IPS-18c (cell line): Measurements from ENCODE around the gene REC8.
"Not testable (repeated sequence)": the region's sequence is repeated elsewhere in the genome, so short reads cannot be mapped to it uniquely, and the experiment has no call there.

Experiments used
- H3K4me3 ChIP-seq: 2 replicates; pipeline ENCODE4 v1.7.0; 2013; ENCODE audit warnings: low read depth, mild to moderate bottlenecking, low read length, moderate library complexity; ENCODE audit not compliant: insufficient read depth
- H3K9me3 ChIP-seq: one replicate; pipeline ENCODE4 v1.6.1; 2013; ENCODE audit warnings: mild to moderate bottlenecking, low read length, moderate library complexity; ENCODE audit not compliant: control insufficient read depth, insufficient read depth

REC8 gene

GRCh38 chr14:24188251-24189058 lies 16.6 kb downstream of the REC8 start, which contains the start of gene IPO4:
Gene IPO4, minus strand, starts transcription at chr14:24188816. Its CDS starts 29 bp downstream, at chr14:24188787.
- Histone ChIP-seq H3K9me3 (no peaks in the 10 kb centered on the region), H3K4me3 (peak within 1 kb of the TSS; percentile 92)

- no peak overlapping the region for H3K4me3 ChIP-seq
- H3K9me3 ChIP-seq = no peaks in the 10 kb centered on the region
These were observed 17.1 kb downstream of the REC8 start for GRCh38 chr14:24189059-24189375.

- H3K9me3 ChIP-seq = no peaks in the 10 kb centered on the region
These were observed 17.6 kb downstream of the REC8 start for GRCh38 chr14:24189460-24189859.

GRCh38 chr14:24190416-24190815 lies 18.5 kb downstream of the REC8 start:
- H3K4me3 ChIP-seq = no peak overlapping the region
- H3K9me3 ChIP-seq = no peaks in the 10 kb centered on the region

More at GRCh38 chr14:24189460-24189859, 17.6 kb downstream of the REC8 start:
- H3K4me3 ChIP-seq = no peak overlapping the region

- no peaks in the 10 kb centered on the region for H3K9me3 ChIP-seq
- no peak overlapping the region for H3K4me3 ChIP-seq
These were observed 21.1 kb downstream of the REC8 start for GRCh38 chr14:24192933-24193332.

GRCh38 chr14:24194186-24194872 lies 22.4 kb downstream of the REC8 start:
- Histone ChIP-seq H3K9me3 (no peaks in the 10 kb centered on the region), H3K4me3 (peak overlapping the region; percentile 93)

GRCh38 chr14:24194873-24195185 lies 22.9 kb downstream of the REC8 start:
- Histone ChIP-seq H3K4me3 (peak overlapping the region; percentile 93), H3K9me3 (no peaks in the 10 kb centered on the region)

- Histone ChIP-seq H3K4me3 (peak within 1 kb of the TSS; percentile 93), H3K9me3 (no peaks in the 10 kb centered on the region)
These were observed 23.5 kb downstream of the REC8 start, which contains the start of gene TM9SF1 for GRCh38 chr14:24195186-24196070. Gene TM9SF1, minus strand, starts transcription at chr14:24195441. Its CDS starts 422 bp downstream, at chr14:24195019.

- no peaks in the 10 kb centered on the region for H3K9me3 ChIP-seq
- H3K4me3 ChIP-seq = peak overlapping the region; percentile 93
These were observed 24.5 kb downstream of the REC8 start for GRCh38 chr14:24196071-24197055.

- H3K9me3 ChIP-seq = no peaks in the 10 kb centered on the region
- no peak overlapping the region for H3K4me3 ChIP-seq
These were observed 25.2 kb downstream of the REC8 start for GRCh38 chr14:24197056-24197450.

- Histone ChIP-seq H3K4me3 (no peak overlapping the region), H3K9me3 (no peaks in the 10 kb centered on the region)
These were observed 27.1 kb downstream of the REC8 start for GRCh38 chr14:24198814-24199524.

GRCh38 chr14:24202538-24202937 lies 30.7 kb downstream of the REC8 start:
- H3K9me3 ChIP-seq, H3K4me3 ChIP-seq: not testable (repeated sequence)

- H3K9me3 ChIP-seq, H3K4me3 ChIP-seq: not testable (repeated sequence)
These were observed 31.5 kb downstream of the REC8 start for GRCh38 chr14:24203249-24203886.

GRCh38 chr14:24204163-24205146 lies 32.6 kb downstream of the REC8 start:
- no peaks in the 10 kb centered on the region for H3K9me3 ChIP-seq
- no peak overlapping the region for H3K4me3 ChIP-seq
